GM18498 (cell line): ENCODE results near the gene GPR137B.

Source experiments
- ATAC-seq: cut with Tn5 transposase; IDR thresholded peaks from one replicate; pipeline ENCODE4 v1.9.1; 2021; ENCODE audit warnings: mild to moderate bottlenecking, moderate library complexity; ENCODE audit not compliant: unreplicated experiment

GPR137B gene

GRCh38 chr1:236142253-236143103 lies at the start of gene GPR137B:
GPR137B (plus strand) TSS chr1:236142539; CDS start chr1:236142623, 84 bp downstream.
- ATAC-seq = peak; percentile 73

GRCh38 chr1:236092899-236093298 lies 49.4 kb upstream of the GPR137B start:
- ATAC-seq = no peak

GRCh38 chr1:236095705-236096520 lies 46.4 kb upstream of the GPR137B start:
- ATAC-seq = no peak

- peak; percentile 50 for ATAC-seq
Measured at GRCh38 chr1:236096660-236097482, 45.5 kb upstream of the GPR137B start.

- no peak for ATAC-seq
Measured at GRCh38 chr1:236098267-236098666, 44.1 kb upstream of the GPR137B start.

- ATAC-seq = no peak
Measured at GRCh38 chr1:236099355-236099974, 42.9 kb upstream of the GPR137B start.

- no peak for ATAC-seq
Measured at GRCh38 chr1:236100799-236101198, 41.5 kb upstream of the GPR137B start.

- ATAC-seq = no peak
Measured at GRCh38 chr1:236101233-236102200, 40.8 kb upstream of the GPR137B start.

- no peak for ATAC-seq
Measured at GRCh38 chr1:236102611-236103010, 39.7 kb upstream of the GPR137B start.

- ATAC-seq = no peak
Measured at GRCh38 chr1:236103059-236103458, 39.3 kb upstream of the GPR137B start.

- ATAC-seq = peak; percentile 55
Measured at GRCh38 chr1:236103646-236104218, 38.6 kb upstream of the GPR137B start.

GRCh38 chr1:236107121-236107907 lies 35.0 kb upstream of the GPR137B start:
- ATAC-seq = no peak

GRCh38 chr1:236108027-236108648 lies 34.2 kb upstream of the GPR137B start:
- ATAC-seq = no peak

- ATAC-seq = no peak
Measured at GRCh38 chr1:236110137-236110536, 32.2 kb upstream of the GPR137B start.

- no peak for ATAC-seq
Measured at GRCh38 chr1:236111527-236112331, 30.6 kb upstream of the GPR137B start.

GRCh38 chr1:236112332-236112627 lies 30.1 kb upstream of the GPR137B start:
- no peak for ATAC-seq

- ATAC-seq = no peak
Measured at GRCh38 chr1:236113324-236114032, 28.9 kb upstream of the GPR137B start.
